ENCODE results near the gene SLC4A2. TPM values are rescaled to one million over a fixed set of nuclear protein-coding genes. Genes with fewer than 3 reads are reported as not detected.

Gene SLC4A2
- total RNA-seq, 5 donors from 2014 or later (not counting 1 experiment from before 2014, with no cell fraction given): 52.0 to 91.5 (median 74.4) TPM

GRCh38 chr7:151015967-151016366, 43.4 kb upstream of the SLC4A2 start:
- peak overlapping the region; percentile 95 for H3K27ac ChIP-seq (ENCODE audit: low read length)
- WGBS (ENCODE audit: insufficient coverage): 89% methylated on average over 2 of the region's 5 CpGs
- POLR2A ChIA-PET: no interaction called here

DNA sequence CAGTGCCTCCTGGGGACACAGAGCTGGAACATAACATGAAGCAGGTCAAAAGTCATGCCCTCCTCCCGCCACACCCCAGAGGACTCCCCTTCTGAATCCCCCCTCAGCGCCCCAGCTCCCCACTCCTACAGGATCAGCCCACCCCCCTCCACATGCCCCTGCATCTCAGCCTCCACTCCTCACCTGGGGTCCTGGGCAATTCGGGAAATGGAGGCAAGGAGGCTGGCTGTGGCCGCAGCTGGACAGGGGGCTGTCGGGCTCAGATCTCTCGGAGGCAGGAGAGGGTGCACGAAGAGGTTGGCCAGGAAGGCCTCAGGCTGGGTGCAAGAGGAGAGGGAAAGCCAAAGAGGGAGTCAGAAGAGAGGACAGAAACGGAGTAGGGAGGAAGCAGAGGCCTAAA, 42.9 kb upstream of the SLC4A2 start:
- Histone ChIP-seq H3K27me3 (replicated peaks in 1 of 2; ENCODE audit: control insufficient read depth in 2 of 2, extremely low read depth in 1 of 2, insufficient read depth in 2 of 2, low read length in 1 of 2) (peaks cover 5 to 39% of the 10 kb centered on the region in 2 experiments), H3K36me3 (ENCODE audit: control insufficient read depth in 2 of 2, extremely low read depth in 1 of 2, insufficient read depth in 1 of 2, low read length in 1 of 2) (no peaks in the 10 kb centered on the region), H3K4me1 (ENCODE audit: control insufficient read depth in 1 of 2, extremely low read depth in 1 of 2, insufficient read depth in 2 of 2, low read length in 2 of 2) (peaks cover 32 to 79% of the 10 kb centered on the region in 2 experiments), H3K27ac (ENCODE audit: low read length) (no peak overlapping the region), H3K4me3 (ENCODE audit: control insufficient read depth in 1 of 2, extremely low read depth in 1 of 2, low read length in 1 of 2) (no peak overlapping the region), H3K9me3 (no peaks in the 10 kb centered on the region)
- peaks cover 69 to 76% (median 76%) of the 10 kb centered on the region in 3 donors for H3K4me1 Mint-ChIP-seq
- H3K36me3 Mint-ChIP-seq: peaks cover 10% of the 10 kb centered on the region
- WGBS (ENCODE audit: insufficient coverage): 94% methylated on average over 5 of the region's 8 CpGs
- H3K27ac Mint-ChIP-seq: peak overlapping the region; percentile 98 to 100
- peaks cover 0 to 16% of the 10 kb centered on the region in 2 donors for H3K27me3 Mint-ChIP-seq
- DNase-seq (no peak), ATAC-seq (replicated peaks in 1 of 4) (no peak)
- no peaks in the 10 kb centered on the region for H3K9me3 Mint-ChIP-seq
- POLR2A ChIA-PET: no interaction called here
- CTCF ChIA-PET: interaction anchor here in 1 of 2 donors (1.0 to 3.8 kb wide), 2 partner anchors 9 to 12 kb away, joined by 4 to 19 read pairs; partner anchors contain the start of gene ABCB8
- peak overlapping the region in 1 of 3 donors; percentile 84 for H3K4me3 Mint-ChIP-seq

More at GRCh38 chr7:151015967-151016366, 43.4 kb upstream of the SLC4A2 start:
- Mint-ChIP-seq H3K4me3 (peak overlapping the region in 1 of 3 donors; percentile 84), H3K4me1 (peaks cover 72 to 80% (median 80%) of the 10 kb centered on the region in 3 donors), H3K27ac (peak overlapping the region; percentile 98 to 100), H3K27me3 (peaks cover 0 to 13% of the 10 kb centered on the region in 2 donors), H3K9me3 (no peaks in the 10 kb centered on the region), H3K36me3 (peaks cover 10% of the 10 kb centered on the region)
- H3K4me3 ChIP-seq (ENCODE audit: control insufficient read depth in 1 of 2, extremely low read depth in 1 of 2, low read length in 1 of 2): no peak overlapping the region
- H3K27me3 ChIP-seq (replicated peaks in 1 of 2; ENCODE audit: control insufficient read depth in 2 of 2, extremely low read depth in 1 of 2, insufficient read depth in 2 of 2, low read length in 1 of 2): peaks cover 5 to 34% of the 10 kb centered on the region in 2 experiments
- H3K9me3 ChIP-seq: no peaks in the 10 kb centered on the region
- no peak for ATAC-seq (replicated peaks in 1 of 4)
- DNase-seq: no peak
- H3K4me1 ChIP-seq (ENCODE audit: control insufficient read depth in 1 of 2, extremely low read depth in 1 of 2, insufficient read depth in 2 of 2, low read length in 2 of 2): peaks cover 33 to 84% of the 10 kb centered on the region in 2 experiments
- no peaks in the 10 kb centered on the region for H3K36me3 ChIP-seq (ENCODE audit: control insufficient read depth in 2 of 2, extremely low read depth in 1 of 2, insufficient read depth in 1 of 2, low read length in 1 of 2)
- CTCF ChIA-PET: interaction anchor here in 1 of 2 donors (0.6 kb wide), 1 partner anchor 8 kb away, joined by 5 read pairs; the partner anchor contains the start of gene ATG9B

- H3K27ac Mint-ChIP-seq: peak overlapping the region; percentile 66 to 98
- Histone ChIP-seq H3K27me3 (replicated peaks in 1 of 2; ENCODE audit: control insufficient read depth in 2 of 2, extremely low read depth in 1 of 2, insufficient read depth in 2 of 2, low read length in 1 of 2) (peaks cover 5 to 40% of the 10 kb centered on the region in 2 experiments), H3K36me3 (ENCODE audit: control insufficient read depth in 2 of 2, extremely low read depth in 1 of 2, insufficient read depth in 1 of 2, low read length in 1 of 2) (no peaks in the 10 kb centered on the region), H3K27ac (ENCODE audit: low read length) (no peak overlapping the region), H3K4me3 (ENCODE audit: control insufficient read depth in 1 of 2, extremely low read depth in 1 of 2, low read length in 1 of 2) (no peak overlapping the region), H3K9me3 (no peaks in the 10 kb centered on the region), H3K4me1 (ENCODE audit: control insufficient read depth in 1 of 2, extremely low read depth in 1 of 2, insufficient read depth in 2 of 2, low read length in 2 of 2) (peaks cover 32 to 75% of the 10 kb centered on the region in 2 experiments)
- H3K27me3 Mint-ChIP-seq: peaks cover 0 to 16% of the 10 kb centered on the region in 2 donors
- ChIA-PET CTCF (interaction anchor here in 1 of 2 donors (1.0 to 3.8 kb wide), 2 partner anchors 9 to 11 kb away, joined by 4 to 19 read pairs; partner anchors contain the start of gene ABCB8), POLR2A (no interaction called here)
- 81% methylated on average over 15 of the region's 15 CpGs for WGBS (ENCODE audit: insufficient coverage)
- ATAC-seq (replicated peaks in 1 of 4) (no peak), DNase-seq (peak in 1 of 35 experiments; percentile 38)
- H3K36me3 Mint-ChIP-seq: peaks cover 10% of the 10 kb centered on the region
- no peaks in the 10 kb centered on the region for H3K9me3 Mint-ChIP-seq
- H3K4me1 Mint-ChIP-seq: peaks cover 64 to 72% (median 71%) of the 10 kb centered on the region in 3 donors
- H3K4me3 Mint-ChIP-seq: peak overlapping the region in 2 of 3 donors; percentile 83 to 84
Observed at GRCh38 chr7:151016942-151017341, 42.4 kb upstream of the SLC4A2 start.

- H3K9me3 Mint-ChIP-seq: no peaks in the 10 kb centered on the region
- H3K27me3 Mint-ChIP-seq: peaks cover 0 to 15% of the 10 kb centered on the region in 2 donors
- peak overlapping the region; percentile 49 to 53 for H3K4me3 ChIP-seq (ENCODE audit: control insufficient read depth in 1 of 2, extremely low read depth in 1 of 2, low read length in 1 of 2)
- H3K27ac Mint-ChIP-seq: peak overlapping the region; percentile 63 to 98
- no peak for ATAC-seq (replicated peaks in 1 of 4)
- ChIA-PET CTCF (interaction anchor here (0.7 to 3.8 kb wide), 9 partner anchors 8 to 471 kb away, joined by 3 to 19 read pairs (median 3); partner anchors contain the start of gene ABCB8 (in 2 of the 2)), POLR2A (no interaction called here)
- H3K27ac ChIP-seq (ENCODE audit: low read length): peak overlapping the region; percentile 41
- H3K4me1 Mint-ChIP-seq: peaks cover 59 to 67% (median 66%) of the 10 kb centered on the region in 3 donors
- 62% methylated on average over 8 of the region's 13 CpGs for WGBS (ENCODE audit: insufficient coverage)
- no peaks in the 10 kb centered on the region for H3K9me3 ChIP-seq
- peak in 1 of 35 experiments; percentile 37 for DNase-seq
- H3K4me3 Mint-ChIP-seq: peak overlapping the region; percentile 77 to 84 (median 83)
- H3K27me3 ChIP-seq (replicated peaks in 1 of 2; ENCODE audit: control insufficient read depth in 2 of 2, extremely low read depth in 1 of 2, insufficient read depth in 2 of 2, low read length in 1 of 2): peaks cover 5 to 40% of the 10 kb centered on the region in 2 experiments
- H3K36me3 Mint-ChIP-seq: peaks cover 7% of the 10 kb centered on the region
- H3K4me1 ChIP-seq (ENCODE audit: control insufficient read depth in 1 of 2, extremely low read depth in 1 of 2, insufficient read depth in 2 of 2, low read length in 2 of 2): peaks cover 29 to 71% of the 10 kb centered on the region in 2 experiments
- no peaks in the 10 kb centered on the region for H3K36me3 ChIP-seq (ENCODE audit: control insufficient read depth in 2 of 2, extremely low read depth in 1 of 2, insufficient read depth in 1 of 2, low read length in 1 of 2)
Observed at GRCh38 chr7:151017370-151017952, 41.9 kb upstream of the SLC4A2 start.

DNA sequence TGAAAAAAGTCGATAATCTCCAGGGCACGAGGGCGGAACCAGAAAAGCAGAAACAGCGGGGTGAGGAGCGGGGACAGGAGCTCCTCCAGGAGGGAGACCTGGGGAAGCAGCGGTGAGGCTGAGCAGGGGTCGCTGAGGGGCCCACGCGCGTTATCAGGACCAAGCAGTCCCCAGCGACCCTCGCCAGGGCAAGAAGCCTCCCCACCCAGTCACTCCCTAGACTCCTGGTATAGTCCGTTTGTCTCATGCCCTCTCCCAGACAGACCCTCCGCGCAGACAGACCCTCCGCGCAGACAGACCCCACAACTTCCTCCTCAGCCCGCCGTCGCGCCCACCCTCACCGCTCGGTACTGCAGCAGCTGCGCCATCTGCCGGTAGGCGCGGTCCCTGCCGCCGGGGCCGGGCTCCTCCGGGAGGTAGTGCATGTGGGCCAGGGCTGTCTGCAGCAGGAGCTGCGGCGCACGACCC, 41.4 kb upstream of the SLC4A2 start:
- Mint-ChIP-seq H3K27ac (peak overlapping the region; percentile 63 to 98), H3K36me3 (peaks cover 5% of the 10 kb centered on the region), H3K4me3 (peak overlapping the region; percentile 77 to 84 (median 83)), H3K27me3 (peaks cover 0 to 15% of the 10 kb centered on the region in 2 donors), H3K9me3 (no peaks in the 10 kb centered on the region), H3K4me1 (peaks cover 54 to 62% (median 61%) of the 10 kb centered on the region in 3 donors)
- Histone ChIP-seq H3K9me3 (no peaks in the 10 kb centered on the region), H3K27me3 (replicated peaks in 1 of 2; ENCODE audit: control insufficient read depth in 2 of 2, extremely low read depth in 1 of 2, insufficient read depth in 2 of 2, low read length in 1 of 2) (peaks cover 5 to 42% of the 10 kb centered on the region in 2 experiments), H3K4me3 (ENCODE audit: control insufficient read depth in 1 of 2, extremely low read depth in 1 of 2, low read length in 1 of 2) (peak overlapping the region; percentile 49 to 53), H3K36me3 (ENCODE audit: control insufficient read depth in 2 of 2, extremely low read depth in 1 of 2, insufficient read depth in 1 of 2, low read length in 1 of 2) (no peaks in the 10 kb centered on the region), H3K4me1 (ENCODE audit: control insufficient read depth in 1 of 2, extremely low read depth in 1 of 2, insufficient read depth in 2 of 2, low read length in 2 of 2) (peaks cover 25 to 65% of the 10 kb centered on the region in 2 experiments), H3K27ac (ENCODE audit: low read length) (peak overlapping the region; percentile 41)
- 9% methylated on average over 22 of the region's 34 CpGs for WGBS (ENCODE audit: insufficient coverage)
- peak; percentile 43 to 87 (median 72) for DNase-seq
- POLR2A ChIA-PET: interaction anchor here in 1 of 2 donors (0.9 to 1.0 kb wide), 2 partner anchors 10 kb away, joined by 3 read pairs; partner anchors contain the start of gene ABCB8
- peak; percentile 56 to 76 (median 64) for ATAC-seq (replicated peaks in 1 of 4)
- CTCF ChIA-PET: interaction anchor here (0.7 to 3.8 kb wide), 14 partner anchors 9 to 471 kb away, joined by 3 to 19 read pairs (median 3); partner anchors contain the start of genes ABCB8 (in 2 of the 2) and FASTK (in 1 of the 2)
